Transverse colon (tissue), 4 donors: ENCODE results near the gene MVB12A. TPM values are rescaled to one million over a fixed set of nuclear protein-coding genes. Genes with fewer than 3 reads are reported as not detected.

Experiments
- DNase-seq: peaks from one replicate; pipeline ENCODE4 v3.0.0-alpha.2; 2019
- H3K27ac ChIP-seq, 4 donors: fragments of 200-600 bp; sonication (generic); 2 replicates each; pipeline ENCODE4 v1.5.1; 2016 to 2018; ENCODE audit warnings: inconsistent platforms in 4 of 4
- H3K27me3 ChIP-seq: fragments of 200-600 bp; sonication (generic); 2 replicates; pipeline ENCODE4 v1.5.1; 2017; ENCODE audit warnings: inconsistent platforms
- H3K36me3 ChIP-seq, 4 donors: fragments of 200-600 bp; sonication (generic); 2 replicates each; pipeline ENCODE4 v1.5.1; 2017 to 2019; ENCODE audit warnings: inconsistent platforms in 4 of 4
- H3K4me1 ChIP-seq, 4 donors: fragments of 200-600 bp; sonication (generic); 2 replicates each; pipeline ENCODE4 v1.5.1; 2017 to 2020; ENCODE audit warnings: inconsistent platforms in 4 of 4
- H3K4me3 ChIP-seq, 4 donors: fragments of 200-600 bp; sonication (generic); 1 replicate in 1 of 4; 2 replicates in 3 of 4; pipeline versions ENCODE4 v1.5.1 to v1.6.1; 2017 to 2019; ENCODE audit warnings: inconsistent platforms in 4 of 4
- H3K9me3 ChIP-seq, 2 donors: fragments of 200-600 bp; sonication (generic); 2 replicates each; pipeline ENCODE4 v1.5.1; 2017 to 2019; ENCODE audit warnings: inconsistent platforms in 2 of 2
- EP300 ChIP-seq: sonication (generic); formaldehyde crosslinking; IDR thresholded peaks from one replicate; pipeline ENCODE4 v1.6.1; 2017; ENCODE audit warnings: antibody characterized with exemption, low read depth
- POLR2A ChIP-seq: fragments of 450-650 bp; IDR thresholded peaks from one replicate; pipeline ENCODE4 v1.6.1; 2016; ENCODE audit warnings: antibody characterized with exemption, mild to moderate bottlenecking, moderate library complexity
- POLR2AphosphoS5 ChIP-seq, 3 donors: sonication (generic); formaldehyde crosslinking; IDR thresholded peaks; one replicate each; pipeline ENCODE4 v1.6.1; 2016; ENCODE audit warnings: antibody characterized with exemption in 3 of 3
- WGBS, 2 donors: methylation state at CpG; one replicate each; pipeline ENCODE4 v1.1.5; 2018; ENCODE audit warnings: low coverage in 1 of 2; 5-methylcytosine and 5-hydroxymethylcytosine counted together
- in situ Hi-C, 4 donors: fragments of 200-750 bp; cut with MboI; loops; one replicate each; pipeline versions ENCODE4 v1.15.0 to v1.15.1; 2017; ENCODE audit warnings: low sequenced_read_pairs in 3 of 4, low pct_ligation_motif_present in 1 of 4, low pct_unique_long_range_greater_than_20kb in 1 of 4
- intact Hi-C: fragments of 100-400 bp; cut with DNase I; formaldehyde crosslinking; loops from one replicate; pipeline ENCODE4 v1.15.1; 2023; ENCODE audit warnings: low total_unique reads
- total RNA-seq, 4 donors: library from RNA; depleted of rRNA; stranded (reverse); fragments of >200 nt; gene quantifications; one replicate each; pipeline ENCODE4 v1.1.0, GENCODE V29; 2016
- TF ChIP-seq, protein P1 (sequence below), 5 experiments: fragments of 200-600 bp in 3 of 5; fragments of 450-650 bp in 2 of 5; sonication (generic) in 3 of 5; IDR thresholded peaks; 1 replicate in 2 of 5; 2 replicates in 3 of 5; pipeline ENCODE4 v1.5.1; 2016 to 2017; ENCODE audit warnings: antibody characterized with exemption in 5 of 5, inconsistent platforms in 3 of 5, mild to moderate bottlenecking in 2 of 5, moderate library complexity in 1 of 5

MVB12A gene
- total RNA-seq, 4 donors from 2014 or later: 22.9 to 84.2 (median 83.1) TPM

GRCh38 chr19:17393002-17393401 lies 26.8 kb upstream of the MVB12A start:
- WGBS, 2 donors: 17 to 48% methylated on average over 1 to 2 of the region's 2 CpGs
- Histone ChIP-seq H3K4me1 (peaks cover 0 to 22% (median 11%) of the 10 kb centered on the region in 4 donors), H3K27ac (no peak overlapping the region), H3K27me3 (peaks cover 36% of the 10 kb centered on the region), H3K9me3 (no peaks in the 10 kb centered on the region), H3K4me3 (no peak overlapping the region), H3K36me3 (no peaks in the 10 kb centered on the region)
- TF ChIP-seq POLR2AphosphoS5 (IDR thresholded peaks at IDR 0.05) (no peak), EP300 (no peak), POLR2A (no peak)
- TF ChIP-seq, protein P1, sequence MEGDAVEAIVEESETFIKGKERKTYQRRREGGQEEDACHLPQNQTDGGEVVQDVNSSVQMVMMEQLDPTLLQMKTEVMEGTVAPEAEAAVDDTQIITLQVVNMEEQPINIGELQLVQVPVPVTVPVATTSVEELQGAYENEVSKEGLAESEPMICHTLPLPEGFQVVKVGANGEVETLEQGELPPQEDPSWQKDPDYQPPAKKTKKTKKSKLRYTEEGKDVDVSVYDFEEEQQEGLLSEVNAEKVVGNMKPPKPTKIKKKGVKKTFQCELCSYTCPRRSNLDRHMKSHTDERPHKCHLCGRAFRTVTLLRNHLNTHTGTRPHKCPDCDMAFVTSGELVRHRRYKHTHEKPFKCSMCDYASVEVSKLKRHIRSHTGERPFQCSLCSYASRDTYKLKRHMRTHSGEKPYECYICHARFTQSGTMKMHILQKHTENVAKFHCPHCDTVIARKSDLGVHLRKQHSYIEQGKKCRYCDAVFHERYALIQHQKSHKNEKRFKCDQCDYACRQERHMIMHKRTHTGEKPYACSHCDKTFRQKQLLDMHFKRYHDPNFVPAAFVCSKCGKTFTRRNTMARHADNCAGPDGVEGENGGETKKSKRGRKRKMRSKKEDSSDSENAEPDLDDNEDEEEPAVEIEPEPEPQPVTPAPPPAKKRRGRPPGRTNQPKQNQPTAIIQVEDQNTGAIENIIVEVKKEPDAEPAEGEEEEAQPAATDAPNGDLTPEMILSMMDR (IDR thresholded peaks at IDR 0.05): no peak
- in situ Hi-C loops (loop anchor here in 1 of 4 donors (10.0 kb wide), 1 partner anchor 72 kb away; the partner anchor contains the start of gene NXNL1), intact Hi-C loops (no loop called here)
- no peak for DNase-seq

- in situ Hi-C loops (loop anchor here in 1 of 4 donors (10.0 kb wide), 1 partner anchor 71 kb away; the partner anchor contains the start of gene NXNL1), intact Hi-C loops (no loop called here)
- peaks cover 0 to 22% (median 11%) of the 10 kb centered on the region in 4 donors for H3K4me1 ChIP-seq
- H3K27ac ChIP-seq: no peak within 1 kb of the TSS
- DNase-seq: no peak
- no peaks in the 10 kb centered on the region for H3K9me3 ChIP-seq
- peaks cover 36% of the 10 kb centered on the region for H3K27me3 ChIP-seq
- H3K36me3 ChIP-seq: no peaks in the 10 kb centered on the region
- TF ChIP-seq POLR2AphosphoS5 (IDR thresholded peaks at IDR 0.05): no peak
- TF ChIP-seq, protein P1 (IDR thresholded peaks at IDR 0.05): no peak
- TF ChIP-seq POLR2A: no peak
- TF ChIP-seq EP300: no peak
- 48% methylated on average over 16 of the region's 41 CpGs; no CpG with 5 or more reads in 1 of the 2 donors for WGBS, 2 donors
- H3K4me3 ChIP-seq: no peak within 1 kb of the TSS
Observed at GRCh38 chr19:17393914-17394313, 25.9 kb upstream of the MVB12A start, which contains the start of gene CCDC194. Gene CCDC194, minus strand, starts transcription at chr19:17394196. Its CDS starts 38 bp downstream, at chr19:17394158.

DNA sequence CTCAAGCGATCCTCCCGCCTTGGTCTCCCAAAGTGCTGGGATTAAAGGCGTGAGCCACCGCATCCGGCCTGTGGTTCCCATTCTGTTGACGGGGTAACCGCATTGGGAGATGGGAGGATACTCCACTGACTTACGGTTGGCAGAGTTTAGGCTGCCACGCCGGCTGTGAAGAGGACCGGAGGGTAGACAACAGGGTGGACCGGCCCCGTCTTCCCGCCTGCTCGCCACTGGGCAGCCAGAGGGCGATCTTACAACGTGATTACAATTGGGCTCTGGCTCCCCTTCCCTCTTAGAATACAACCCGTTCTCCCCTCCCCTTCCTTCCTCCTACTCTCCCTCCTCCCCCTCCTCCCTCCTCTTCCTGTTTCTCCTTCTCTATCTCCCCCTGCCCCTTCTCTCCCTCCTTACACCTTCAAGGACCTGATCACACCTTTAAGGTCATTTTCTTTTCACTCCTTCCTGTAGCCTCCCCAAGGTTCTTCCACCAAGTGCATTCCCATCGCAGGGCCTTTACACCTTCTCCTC lies 24.9 kb upstream of the MVB12A start:
- H3K4me1 ChIP-seq: peaks cover 0 to 22% (median 11%) of the 10 kb centered on the region in 4 donors
- TF ChIP-seq POLR2A: no peak
- TF ChIP-seq, protein P1 (IDR thresholded peaks at IDR 0.05): peak; percentile 43 to 78 (median 67)
- intact Hi-C loops (no loop called here), in situ Hi-C loops (loop anchor here in 1 of 4 donors (10.0 kb wide), 1 partner anchor 70 kb away; the partner anchor contains the start of gene NXNL1)
- no peak overlapping the region for H3K4me3 ChIP-seq
- no peaks in the 10 kb centered on the region for H3K36me3 ChIP-seq
- no peak overlapping the region for H3K27ac ChIP-seq
- H3K27me3 ChIP-seq: peaks cover 30% of the 10 kb centered on the region
- no peaks in the 10 kb centered on the region for H3K9me3 ChIP-seq
- 48 to 87% methylated on average over 3 to 19 of the region's 19 CpGs for WGBS, 2 donors
- DNase-seq: peak; percentile 57

DNA sequence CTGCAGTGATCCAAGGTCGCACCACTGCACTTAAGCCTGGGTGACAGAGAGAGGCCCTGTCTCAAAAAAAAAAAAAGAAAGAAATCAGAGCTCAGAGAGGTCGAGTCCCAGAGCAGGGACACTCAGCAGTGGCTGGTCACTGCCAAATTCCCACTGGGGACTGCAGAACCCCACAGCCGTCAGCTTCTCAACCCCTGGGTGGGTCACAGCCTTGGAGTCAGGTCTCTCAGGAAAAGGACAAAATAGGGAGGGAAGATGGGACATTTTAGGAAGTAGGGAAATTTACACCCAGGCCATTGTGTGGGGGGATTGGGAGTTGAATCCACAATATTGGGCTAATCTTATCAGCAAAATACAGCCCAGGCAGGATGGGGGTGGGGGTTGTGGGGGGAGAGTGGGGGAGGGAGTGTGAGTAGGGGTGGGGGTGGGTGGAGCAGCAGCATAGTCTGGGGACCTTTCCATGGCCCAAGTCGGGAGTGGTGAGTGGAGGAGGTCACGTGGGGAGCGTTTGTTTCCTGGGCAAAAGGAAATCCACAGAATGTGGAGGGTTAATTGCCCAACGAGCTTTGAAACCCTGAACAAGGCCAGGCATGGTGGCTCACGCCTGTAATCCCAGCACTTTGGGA lies 20.8 kb upstream of the MVB12A start:
- Histone ChIP-seq H3K4me3 (no peak overlapping the region), H3K4me1 (peaks cover 0 to 13% (median 1%) of the 10 kb centered on the region in 4 donors), H3K27ac (no peak overlapping the region), H3K36me3 (no peaks in the 10 kb centered on the region), H3K27me3 (peaks cover 4% of the 10 kb centered on the region), H3K9me3 (no peaks in the 10 kb centered on the region)
- intact Hi-C loops: no loop called here
- TF ChIP-seq, protein P1 (IDR thresholded peaks at IDR 0.05): no peak
- TF ChIP-seq EP300: no peak
- no peak for TF ChIP-seq POLR2A
- TF ChIP-seq POLR2AphosphoS5 (IDR thresholded peaks at IDR 0.05): no peak
- DNase-seq: no peak
- 64 to 76% methylated on average over 5 to 8 of the region's 8 CpGs for WGBS, 2 donors
- in situ Hi-C loops: loop anchor here in 1 of 4 donors (10.0 kb wide), 1 partner anchor 66 kb away; the partner anchor contains the start of gene NXNL1
